D341Med (cell line): Measurements from ENCODE around the gene LRRC4.

Source experiments
- DNase-seq: peaks from one replicate; pipeline ENCODE4 v3.0.0; 2012; ENCODE audit warnings: low spot score

The LRRC4 gene, protein sequence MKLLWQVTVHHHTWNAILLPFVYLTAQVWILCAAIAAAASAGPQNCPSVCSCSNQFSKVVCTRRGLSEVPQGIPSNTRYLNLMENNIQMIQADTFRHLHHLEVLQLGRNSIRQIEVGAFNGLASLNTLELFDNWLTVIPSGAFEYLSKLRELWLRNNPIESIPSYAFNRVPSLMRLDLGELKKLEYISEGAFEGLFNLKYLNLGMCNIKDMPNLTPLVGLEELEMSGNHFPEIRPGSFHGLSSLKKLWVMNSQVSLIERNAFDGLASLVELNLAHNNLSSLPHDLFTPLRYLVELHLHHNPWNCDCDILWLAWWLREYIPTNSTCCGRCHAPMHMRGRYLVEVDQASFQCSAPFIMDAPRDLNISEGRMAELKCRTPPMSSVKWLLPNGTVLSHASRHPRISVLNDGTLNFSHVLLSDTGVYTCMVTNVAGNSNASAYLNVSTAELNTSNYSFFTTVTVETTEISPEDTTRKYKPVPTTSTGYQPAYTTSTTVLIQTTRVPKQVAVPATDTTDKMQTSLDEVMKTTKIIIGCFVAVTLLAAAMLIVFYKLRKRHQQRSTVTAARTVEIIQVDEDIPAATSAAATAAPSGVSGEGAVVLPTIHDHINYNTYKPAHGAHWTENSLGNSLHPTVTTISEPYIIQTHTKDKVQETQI

GRCh38 chr7:128030654-128031611 is at the start of gene LRRC4:
Gene LRRC4, minus strand, starts transcription at chr7:128031437. Its CDS starts 797 bp downstream, at chr7:128030640.
- DNase-seq = peak; percentile 81

- DNase-seq = no peak
Measured at GRCh38 chr7:128080169-128080568, 48.9 kb upstream of the LRRC4 start.

DNA sequence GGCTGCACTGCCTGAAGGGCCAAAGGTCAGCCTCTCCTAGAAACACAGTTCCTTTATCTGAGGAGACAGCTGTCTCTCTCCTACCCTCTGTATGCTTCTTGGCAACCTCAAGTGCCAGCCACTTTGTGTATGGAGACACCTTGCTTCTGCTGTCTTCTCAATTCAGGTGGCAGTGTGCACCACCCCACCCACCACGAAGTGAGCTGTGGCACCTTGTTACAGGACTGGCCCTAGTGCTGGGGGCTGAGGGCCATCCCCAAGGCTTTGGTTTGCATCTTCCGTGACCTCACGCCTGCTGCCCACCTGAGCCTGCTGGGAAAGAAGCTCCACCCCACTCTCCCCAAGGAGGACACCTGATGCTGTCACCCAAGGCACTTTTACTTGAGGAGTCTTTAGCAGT is 47.1 kb upstream of the LRRC4 start:
- no peak for DNase-seq

GRCh38 chr7:128076796-128077271 is 45.6 kb upstream of the LRRC4 start:
- DNase-seq = no peak

- DNase-seq = no peak
Measured at GRCh38 chr7:128076196-128076795, 45.1 kb upstream of the LRRC4 start.

GRCh38 chr7:128075242-128076095 is 44.2 kb upstream of the LRRC4 start:
- no peak for DNase-seq

DNA sequence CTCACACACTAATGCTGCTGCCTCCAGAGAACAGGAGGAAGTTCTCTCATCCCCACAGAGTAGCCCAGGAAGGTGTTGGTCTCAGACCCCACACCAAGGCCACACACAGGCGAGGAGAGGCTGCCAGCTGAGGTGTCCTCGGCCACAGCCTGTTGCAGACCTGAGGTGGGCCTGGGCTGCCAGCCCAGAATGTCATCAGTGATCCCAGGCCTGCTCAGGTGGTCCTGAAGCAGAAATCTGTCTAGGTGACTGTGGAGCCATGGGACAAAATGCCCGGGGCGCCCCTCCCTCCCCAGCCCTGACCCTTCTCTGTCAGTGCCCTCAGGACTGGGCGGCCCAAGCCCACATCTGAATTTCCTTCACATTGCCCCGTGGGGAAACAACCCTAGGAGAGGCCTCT is 43.5 kb upstream of the LRRC4 start:
- DNase-seq = no peak

DNA sequence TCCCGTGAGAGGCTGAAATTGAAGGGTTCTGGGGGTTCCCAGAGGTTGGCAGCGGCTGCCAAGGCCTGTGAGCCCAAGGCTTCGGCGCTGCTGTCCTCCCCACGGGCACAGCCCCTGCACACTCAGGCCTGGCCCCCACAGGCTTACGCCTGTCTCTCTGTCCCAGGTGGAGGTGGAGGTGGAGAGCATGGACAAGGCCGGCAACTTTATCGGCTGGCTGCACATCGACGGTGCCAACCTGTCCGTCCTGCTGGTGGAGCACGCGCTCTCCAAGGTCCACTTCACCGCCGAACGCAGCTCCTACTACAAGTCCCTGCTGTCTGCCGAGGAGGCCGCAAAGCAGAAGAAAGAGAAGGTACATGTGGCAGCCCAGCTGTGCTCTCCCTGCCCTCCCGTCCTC is 43.1 kb upstream of the LRRC4 start:
- no peak for DNase-seq

- peak; percentile 69 for DNase-seq
Measured at GRCh38 chr7:128073671-128074310, 42.6 kb upstream of the LRRC4 start.

DNA sequence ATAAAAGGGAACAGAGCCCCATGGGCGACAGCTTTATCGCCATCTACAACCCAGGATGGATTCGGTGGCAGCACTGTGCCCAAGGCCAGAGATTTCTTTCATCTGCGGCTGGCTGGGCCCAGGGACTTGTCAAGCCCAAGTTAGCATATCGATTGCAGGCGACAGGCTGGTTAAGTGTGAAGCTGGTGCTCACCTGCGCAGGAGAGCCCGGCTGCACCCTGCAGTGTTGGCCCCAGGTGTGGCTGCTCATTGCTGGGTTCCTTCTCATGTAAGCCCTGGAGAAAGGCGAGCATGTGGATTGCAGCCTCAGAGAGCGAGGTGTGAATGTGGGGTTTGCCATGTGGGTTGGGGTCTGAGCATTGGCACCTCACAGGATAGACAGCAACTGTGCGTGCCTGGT is 40.6 kb upstream of the LRRC4 start:
- no peak for DNase-seq

DNA sequence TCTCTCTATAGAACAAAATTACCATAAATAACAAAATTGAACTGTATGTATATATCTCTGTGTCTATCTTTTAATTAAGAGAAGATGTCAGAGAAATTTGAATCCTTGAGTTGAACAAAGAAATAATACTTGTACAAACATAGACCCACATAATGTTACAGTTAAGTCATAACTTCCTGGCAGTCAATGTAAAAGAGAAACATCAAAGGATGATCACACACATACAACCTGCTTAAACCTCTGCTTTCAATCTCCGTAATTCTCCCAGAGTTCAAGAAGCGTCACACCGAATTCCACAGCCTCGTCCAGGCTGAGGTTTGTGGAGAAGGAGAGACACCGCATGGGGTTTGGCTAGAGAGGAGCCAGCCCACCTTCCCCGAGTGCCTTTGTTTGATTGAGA is 40.1 kb upstream of the LRRC4 start:
- no peak for DNase-seq

GRCh38 chr7:128069373-128070364 is 38.4 kb upstream of the LRRC4 start:
- DNase-seq = no peak

DNA sequence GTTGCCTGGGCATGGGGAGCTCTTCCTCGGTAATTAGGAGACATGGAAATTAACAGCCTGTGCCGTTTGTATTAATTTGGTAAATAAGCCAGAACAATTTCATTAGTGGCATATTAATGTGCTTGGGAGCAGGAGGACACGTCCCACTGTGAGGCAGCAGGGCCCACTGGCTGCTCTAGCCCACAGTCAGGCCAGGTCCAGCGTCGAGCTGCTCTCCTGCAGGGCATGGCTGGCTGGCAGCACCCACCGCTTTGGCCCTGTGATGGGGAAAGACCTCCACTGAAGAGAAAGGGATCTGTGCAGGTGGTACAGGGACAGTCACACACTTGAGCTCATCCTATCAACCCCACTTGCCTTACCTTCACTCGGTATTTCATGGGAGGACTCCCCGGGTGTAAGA is 37.5 kb upstream of the LRRC4 start:
- DNase-seq = no peak

GRCh38 chr7:128067983-128068382 is 36.7 kb upstream of the LRRC4 start:
- DNase-seq = no peak

- no peak for DNase-seq
Measured at GRCh38 chr7:128066858-128067257, 35.6 kb upstream of the LRRC4 start.

DNA sequence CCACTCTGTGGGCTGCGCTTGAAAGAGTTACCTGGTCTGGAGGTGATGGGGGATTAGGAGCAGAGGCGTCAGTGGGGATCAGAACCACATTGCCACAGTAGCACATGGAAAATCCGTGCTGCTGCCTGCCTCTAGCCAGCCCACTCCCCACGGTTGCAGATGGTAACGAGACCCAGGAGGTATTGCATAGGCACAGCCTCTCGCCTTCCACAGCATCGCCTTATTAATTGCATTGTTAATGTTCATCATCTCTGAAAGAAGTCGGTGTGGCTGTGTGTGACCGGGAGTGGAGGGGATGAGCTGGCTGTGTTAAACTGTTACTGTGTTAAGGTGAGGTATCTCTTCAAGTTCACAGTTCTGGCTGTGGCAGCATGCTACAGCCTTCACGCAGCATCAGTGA is 35.2 kb upstream of the LRRC4 start:
- DNase-seq = no peak

GRCh38 chr7:128065872-128066271 is 34.6 kb upstream of the LRRC4 start:
- DNase-seq = no peak

GRCh38 chr7:128063088-128063487 is 31.9 kb upstream of the LRRC4 start:
- no peak for DNase-seq

DNA sequence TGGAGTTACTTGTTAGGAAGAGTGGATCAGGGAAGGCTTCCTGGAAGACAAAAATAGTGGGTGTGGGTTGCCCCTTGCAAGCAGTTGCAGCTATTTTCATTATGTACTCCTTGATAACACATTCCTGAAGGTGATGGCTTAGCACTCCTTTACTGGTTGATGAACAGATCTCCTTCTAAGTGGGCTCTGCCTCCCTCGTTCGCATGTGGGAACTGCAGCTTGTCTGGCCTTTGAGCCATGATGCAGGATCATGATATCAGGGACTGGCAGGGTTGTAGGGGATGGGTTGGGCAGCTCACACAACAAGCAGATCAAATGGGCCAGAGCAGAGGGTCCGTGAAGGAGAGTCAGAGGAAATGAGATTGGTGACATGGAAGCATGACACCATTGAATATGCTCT is 28.8 kb upstream of the LRRC4 start:
- DNase-seq = no peak
